HEK293T (cell line): ENCODE data around the gene KCNH4.

ENCODE experiments used
- CTCF ChIA-PET: fragments of 350-600 bp; formaldehyde crosslinking; extraction: SDS; loops from one replicate; lab custom pipeline; 2021; ENCODE audit warnings: antibody characterized with exemption, inconsistent platforms; lab: Yijun Ruan, JAX
- POLR2A ChIA-PET: fragments of 350-600 bp; formaldehyde crosslinking; extraction: SDS; loops from one replicate; lab custom pipeline; 2020; ENCODE audit warnings: antibody characterized with exemption, inconsistent platforms; lab: Yijun Ruan, JAX
- DNase-seq: peaks from one replicate; pipeline ENCODE4 v3.0.0; 2012; ENCODE audit warnings: mixed read lengths; ENCODE audit errors: extremely low spot score
- ARNT ChIP-seq: fragments of 450-650 bp; IDR thresholded peaks from 2 replicates; pipeline ENCODE4 v1.6.1; 2017; ENCODE audit warnings: mild to moderate bottlenecking
- BHLHE40 ChIP-seq: fragments of 450-650 bp; IDR thresholded peaks from 2 replicates; pipeline ENCODE4 v1.6.1; 2016; ENCODE audit warnings: mild to moderate bottlenecking, moderate library complexity, borderline replicate concordance
- CTBP1 ChIP-seq: fragments of 450-650 bp; IDR thresholded peaks from 2 replicates; pipeline ENCODE4 v1.6.1; 2016; ENCODE audit warnings: borderline replicate concordance
- ELF4 ChIP-seq: fragments of 450-650 bp; IDR thresholded peaks from 2 replicates; pipeline ENCODE4 v1.6.1; 2017; ENCODE audit warnings: antibody characterized with exemption
- FOXA1 ChIP-seq: fragments of 450-650 bp; IDR thresholded peaks from 2 replicates; pipeline ENCODE4 v1.6.1; 2016; ENCODE audit warnings: mild to moderate bottlenecking
- FOXK2 ChIP-seq: fragments of 450-650 bp; IDR thresholded peaks from 2 replicates; pipeline ENCODE4 v1.6.1; 2016; ENCODE audit warnings: mild to moderate bottlenecking
- FOXM1 ChIP-seq: fragments of 450-650 bp; IDR thresholded peaks from 2 replicates; pipeline ENCODE4 v1.6.1; 2017; ENCODE audit warnings: mild to moderate bottlenecking, borderline replicate concordance
- HDGF ChIP-seq: fragments of 450-650 bp; IDR thresholded peaks from 2 replicates; pipeline ENCODE4 v1.6.1; 2017; ENCODE audit warnings: antibody characterized with exemption, borderline replicate concordance
- L3MBTL2 ChIP-seq: fragments of 450-650 bp; conservative IDR thresholded peaks from 2 replicates; pipeline ENCODE4 v1.6.1; 2016; ENCODE audit warnings: mild to moderate bottlenecking
- LEF1 ChIP-seq: fragments of 450-650 bp; IDR thresholded peaks from 2 replicates; pipeline ENCODE4 v1.6.1; 2017; ENCODE audit warnings: mild to moderate bottlenecking, borderline replicate concordance
- NFRKB ChIP-seq: fragments of 450-650 bp; IDR thresholded peaks from 2 replicates; pipeline ENCODE4 v1.6.1; 2016; ENCODE audit warnings: mild to moderate bottlenecking, moderate library complexity
- PKNOX1 ChIP-seq: fragments of 450-650 bp; IDR thresholded peaks from 2 replicates; pipeline ENCODE4 v1.6.1; 2016
- SP1 ChIP-seq: fragments of 450-650 bp; IDR thresholded peaks from 2 replicates; pipeline ENCODE4 v1.6.1; 2017
- SUZ12 ChIP-seq: fragments of 450-650 bp; IDR thresholded peaks from 2 replicates; pipeline ENCODE4 v1.6.1; 2016; ENCODE audit warnings: mild to moderate bottlenecking
- TARDBP ChIP-seq: fragments of 450-650 bp; IDR thresholded peaks from 2 replicates; pipeline ENCODE4 v1.6.1; 2016
- ZNF384 ChIP-seq: fragments of 450-650 bp; IDR thresholded peaks from 2 replicates; pipeline ENCODE4 v1.6.1; 2016

Gene KCNH4

DNA sequence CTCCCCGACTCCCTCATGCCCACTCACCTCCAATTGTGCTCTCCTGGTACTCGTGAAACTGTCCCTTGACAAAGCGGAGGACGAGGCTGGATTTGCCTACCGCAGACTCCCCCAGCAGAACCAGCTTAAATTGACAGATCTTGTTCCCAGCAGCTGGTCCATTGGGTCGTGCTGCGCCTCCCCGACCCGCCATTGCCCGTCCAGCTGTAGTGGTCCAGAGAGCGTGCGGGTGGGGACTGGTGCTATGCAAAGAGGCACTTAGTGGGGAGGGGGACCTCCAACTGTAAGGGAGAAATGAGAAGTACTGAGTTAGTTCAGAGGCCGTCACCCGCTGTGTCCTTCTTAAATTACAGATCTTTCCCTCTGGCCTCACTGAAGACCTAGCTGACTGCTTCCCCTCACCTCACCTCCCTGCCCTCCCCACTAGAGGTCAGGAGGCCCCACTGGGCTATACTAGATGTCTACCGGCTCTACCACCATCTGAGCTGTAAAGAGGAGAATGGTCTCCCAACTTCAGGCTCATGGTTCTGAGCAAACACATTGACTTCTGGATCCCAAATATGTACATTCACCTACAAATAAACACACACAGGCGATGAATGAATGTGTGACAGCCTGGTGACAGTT lies 50.5 kb downstream of the KCNH4 start:
- DNase-seq = no peak
- POLR2A ChIA-PET = interaction anchor here (3.9 kb wide), 1 partner anchor 9 kb away, joined by 25 read pairs; the partner anchor contains the start of gene KAT2A
- no peak for TF ChIP-seq FOXA1
- no peak for TF ChIP-seq FOXK2
- no peak for TF ChIP-seq ARNT
- no peak for TF ChIP-seq PKNOX1
- TF ChIP-seq HDGF = no peak
- TF ChIP-seq NFRKB = no peak
- no peak for TF ChIP-seq CTBP1
- TF ChIP-seq TARDBP = no peak
- no peak for TF ChIP-seq L3MBTL2
- TF ChIP-seq SP1 = no peak
- no peak for TF ChIP-seq ZNF384
- TF ChIP-seq BHLHE40 = no peak
- no peak for TF ChIP-seq ELF4
- no peak for TF ChIP-seq LEF1
- TF ChIP-seq FOXM1 = no peak
- TF ChIP-seq SUZ12 = no peak
- CTCF ChIA-PET = no interaction called here

DNA sequence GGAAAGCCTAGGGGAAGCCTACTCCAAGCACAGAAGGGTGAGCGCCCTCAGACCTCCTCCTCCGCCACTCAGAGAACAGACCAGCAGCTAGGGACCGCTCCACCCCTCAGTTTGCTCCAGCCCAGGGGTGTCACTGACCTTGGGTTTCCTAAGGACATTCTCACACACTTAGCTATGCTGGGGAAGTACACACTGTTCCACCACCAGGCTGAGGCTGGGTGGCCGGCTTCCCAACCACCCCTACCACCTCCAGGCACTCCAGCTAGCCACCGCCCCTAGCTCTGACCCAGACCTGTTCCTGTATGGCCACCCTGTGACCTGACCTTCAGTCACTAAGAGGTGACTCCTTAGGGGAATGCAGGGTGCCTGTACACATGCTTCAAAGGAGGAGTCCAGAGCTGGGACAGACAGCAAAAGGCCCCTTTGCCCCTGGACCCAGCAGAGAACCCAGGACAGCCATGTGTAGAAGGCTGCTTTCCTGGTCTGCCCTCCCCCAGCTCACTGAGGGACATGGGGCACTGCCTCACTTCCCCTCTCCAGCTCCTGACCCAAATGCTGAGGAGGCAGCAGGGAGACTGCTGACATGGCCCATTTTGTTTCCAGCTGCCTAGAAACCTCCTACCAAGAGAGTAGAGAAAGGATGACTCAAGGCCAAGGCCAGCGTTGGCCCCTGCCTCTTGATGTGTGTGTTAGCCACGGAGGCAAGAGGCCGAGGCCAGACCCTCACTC lies 51.7 kb downstream of the KCNH4 start:
- POLR2A ChIA-PET = interaction anchor here (1.1 to 3.9 kb wide), 2 partner anchors 8 to 112 kb away, joined by 3 to 25 read pairs; partner anchors contain the start of genes DNAJC7 and KAT2A
- TF ChIP-seq SUZ12 (no peak), ELF4 (no peak), SP1 (no peak), FOXM1 (no peak), L3MBTL2 (no peak), FOXK2 (no peak), TARDBP (no peak), FOXA1 (no peak), ARNT (no peak), BHLHE40 (no peak), ZNF384 (no peak), NFRKB (no peak), CTBP1 (no peak), LEF1 (no peak), PKNOX1 (no peak), HDGF (no peak)

DNA sequence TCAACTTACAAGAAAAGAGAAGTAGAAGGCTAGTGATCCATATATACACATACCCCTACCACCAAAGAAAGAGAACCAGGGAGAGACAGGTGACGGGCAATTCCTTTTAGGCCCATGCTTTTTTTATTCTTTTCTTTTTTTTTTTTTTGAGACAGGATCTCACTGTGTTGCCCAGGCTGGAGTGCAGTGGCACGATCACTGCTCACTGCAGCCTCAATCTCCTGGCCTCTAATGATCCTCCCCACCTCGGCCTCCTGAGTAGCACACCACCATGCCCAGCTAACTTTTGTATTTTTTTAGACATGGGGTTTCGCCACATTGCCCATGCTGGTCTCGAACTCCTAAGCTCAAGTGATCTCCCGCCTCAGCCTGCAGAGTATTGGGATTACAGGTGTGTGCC lies 53.5 kb downstream of the KCNH4 start:
- no peak for DNase-seq
- CTCF ChIA-PET = no interaction called here
- TF ChIP-seq HDGF (no peak), PKNOX1 (no peak), NFRKB (no peak), BHLHE40 (no peak), SP1 (no peak), FOXA1 (no peak), ZNF384 (no peak), ARNT (no peak), SUZ12 (no peak), TARDBP (no peak), LEF1 (no peak), L3MBTL2 (no peak)
- POLR2A ChIA-PET = interaction anchor here (1.6 kb wide), 1 partner anchor 110 kb away, joined by 5 read pairs; the partner anchor contains the start of gene DNAJC7

More for the DNA sequence above, 51.7 kb downstream of the KCNH4 start:
- CTCF ChIA-PET = no interaction called here
- DNase-seq = no peak

DNA sequence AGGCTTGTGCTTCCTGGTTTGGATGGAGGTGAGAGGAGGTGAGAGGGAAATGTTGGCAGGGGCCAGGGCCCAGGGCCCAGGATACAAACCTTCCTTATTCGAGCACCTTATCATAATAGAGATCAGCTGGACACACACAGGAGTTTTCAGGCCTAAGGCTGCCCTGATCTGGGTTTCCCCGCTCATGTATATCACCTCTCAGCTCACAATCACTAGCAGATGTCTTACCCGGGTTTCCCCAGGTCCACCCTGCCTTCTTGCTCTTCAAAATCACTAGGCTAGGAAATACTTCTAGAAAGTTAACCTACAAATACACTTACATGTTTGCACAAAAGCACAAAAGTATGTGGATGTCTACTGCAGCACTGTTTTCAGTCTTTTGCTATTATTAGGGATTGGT lies 54.1 kb downstream of the KCNH4 start:
- CTCF ChIA-PET = no interaction called here

More for the DNA sequence above, 54.1 kb downstream of the KCNH4 start:
- TF ChIP-seq SP1 = no peak
- TF ChIP-seq TARDBP = no peak
- no peak for TF ChIP-seq PKNOX1
- no peak for TF ChIP-seq FOXK2
- no peak for TF ChIP-seq ELF4
- no peak for TF ChIP-seq LEF1
- no peak for DNase-seq
- POLR2A ChIA-PET = interaction anchor here (1.6 kb wide), 1 partner anchor 110 kb away, joined by 5 read pairs; the partner anchor contains the start of gene DNAJC7
